GM19238 (cell line): ENCODE results near the gene SEC14L2.

Experiments
- DNase-seq: peaks from one replicate; pipeline ENCODE4 v3.0.0; 2011; ENCODE audit warnings: low spot score; ENCODE audit not compliant: insufficient read length

SEC14L2 gene

DNA sequence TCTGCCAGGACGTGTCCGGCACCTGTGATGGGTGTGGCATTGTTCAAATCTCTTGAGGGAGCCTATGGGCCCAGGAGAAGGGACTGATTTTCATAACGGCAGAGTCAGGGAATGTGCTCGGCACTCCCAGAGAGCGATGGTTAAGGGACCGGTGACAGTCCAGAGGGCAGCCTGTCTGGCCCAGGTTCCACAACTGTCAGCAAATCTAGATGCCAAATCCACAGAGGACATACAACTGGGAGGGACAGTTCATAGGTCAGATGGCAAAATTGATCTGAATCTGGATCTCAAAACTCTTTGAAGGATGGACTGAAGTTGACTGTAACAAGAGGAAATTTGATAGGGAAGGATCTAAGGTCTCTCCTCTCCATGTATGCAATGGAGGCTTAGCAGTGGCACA is 7.5 kb downstream of the SEC14L2 start:
- DNase-seq: no peak

DNA sequence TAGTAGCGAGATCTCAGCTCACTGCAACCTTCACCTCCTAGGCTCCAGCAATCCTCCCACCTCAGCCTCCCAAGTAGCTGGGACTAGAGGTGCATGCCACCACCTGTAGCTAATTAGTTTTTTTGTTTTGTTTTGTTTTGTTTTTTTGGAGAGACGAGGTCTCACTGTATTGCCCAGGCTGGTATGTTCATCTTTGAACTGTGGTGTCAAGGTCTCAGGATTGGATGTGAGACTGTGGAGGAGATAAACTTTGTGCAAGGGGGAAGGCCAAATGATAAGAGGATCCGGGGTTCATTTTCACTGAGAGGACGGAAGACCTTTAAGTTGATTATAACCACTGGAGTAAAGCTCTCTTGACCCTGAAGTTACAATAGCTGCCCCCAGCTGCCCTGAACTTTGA is 8.9 kb downstream of the SEC14L2 start:
- no peak for DNase-seq

DNA sequence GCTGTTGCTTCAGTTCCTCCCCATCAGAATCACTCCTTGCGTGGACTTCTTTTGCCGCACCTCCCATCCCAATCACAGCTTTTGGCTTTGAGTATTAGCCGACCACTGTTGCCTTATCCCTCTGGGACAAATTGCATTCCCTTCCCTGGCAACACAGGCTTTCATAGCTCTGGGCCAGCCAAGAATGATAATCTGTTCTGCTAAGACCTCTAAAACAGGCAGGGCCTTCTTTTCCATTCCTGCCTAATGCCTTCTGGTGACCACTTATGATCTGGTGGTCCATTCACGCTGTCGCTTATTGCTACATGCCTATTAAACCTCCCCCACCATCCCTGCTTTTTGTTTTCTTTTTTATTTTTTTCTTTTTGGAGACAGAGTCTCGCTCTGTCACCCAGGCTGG is 9.6 kb downstream of the SEC14L2 start:
- DNase-seq: no peak

GRCh38 chr22:30408388-30409102 is 11.7 kb downstream of the SEC14L2 start:
- no peak for DNase-seq

- DNase-seq: no peak
Measured at GRCh38 chr22:30411780-30412179, 15.0 kb downstream of the SEC14L2 start.

DNA sequence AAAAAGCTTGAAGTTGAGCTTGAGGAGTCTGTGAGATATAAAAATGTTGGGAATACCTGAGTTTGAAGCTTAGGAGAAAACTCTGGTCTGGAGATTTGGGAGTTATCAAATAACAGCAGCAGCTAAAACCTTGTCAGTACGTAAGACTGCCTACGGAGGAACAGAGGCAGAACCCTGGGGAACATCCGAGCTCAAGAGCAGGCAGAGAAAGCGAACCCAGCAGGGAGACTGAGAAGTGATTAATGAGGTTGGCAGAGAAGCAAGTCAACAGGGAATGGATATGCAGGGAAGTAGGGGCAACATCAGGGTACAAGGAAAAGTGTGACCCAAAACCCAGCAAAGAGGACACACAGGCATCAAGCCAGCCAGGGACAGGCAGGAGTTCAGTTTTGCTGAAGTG is 16.2 kb downstream of the SEC14L2 start:
- no peak for DNase-seq

DNA sequence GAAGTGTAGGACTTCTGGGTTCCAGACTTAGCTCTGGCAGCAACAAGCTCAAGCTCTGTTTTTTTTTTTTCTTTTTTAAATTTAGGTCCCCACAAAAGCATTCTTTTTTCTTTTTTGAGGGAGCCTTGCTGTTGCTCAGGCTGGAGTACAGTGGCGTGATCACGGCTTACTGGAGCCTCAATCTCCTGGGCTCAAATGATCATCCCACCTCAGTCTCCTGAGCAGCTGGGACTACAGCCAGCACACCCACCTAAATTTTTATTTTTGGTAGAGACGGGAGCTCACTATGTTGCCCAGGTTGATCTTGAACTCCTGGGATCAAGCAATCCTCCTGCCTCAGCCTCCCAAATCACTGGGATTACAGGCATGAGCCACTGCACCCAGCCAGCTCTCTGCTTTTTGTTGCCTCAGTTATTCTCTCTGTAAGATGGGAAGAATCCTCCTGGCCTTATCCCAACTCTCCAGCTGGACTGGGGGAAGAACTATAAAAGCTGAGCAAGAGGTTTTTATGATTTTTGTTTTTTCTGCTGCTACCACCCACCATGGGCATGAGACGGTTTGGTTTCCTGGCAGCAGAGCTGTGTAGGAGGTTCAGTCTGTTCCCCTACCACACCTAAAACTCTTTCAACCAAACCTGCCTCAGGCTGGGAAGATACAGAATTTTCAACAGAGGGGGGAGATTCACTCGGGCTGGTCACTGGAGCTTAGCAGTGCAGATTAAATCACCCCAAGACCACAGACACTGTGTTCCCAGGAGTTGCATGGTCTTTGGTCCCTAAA is 17.1 kb downstream of the SEC14L2 start:
- DNase-seq: no peak

GRCh38 chr22:30414525-30415047 is 17.8 kb downstream of the SEC14L2 start:
- DNase-seq: no peak

DNA sequence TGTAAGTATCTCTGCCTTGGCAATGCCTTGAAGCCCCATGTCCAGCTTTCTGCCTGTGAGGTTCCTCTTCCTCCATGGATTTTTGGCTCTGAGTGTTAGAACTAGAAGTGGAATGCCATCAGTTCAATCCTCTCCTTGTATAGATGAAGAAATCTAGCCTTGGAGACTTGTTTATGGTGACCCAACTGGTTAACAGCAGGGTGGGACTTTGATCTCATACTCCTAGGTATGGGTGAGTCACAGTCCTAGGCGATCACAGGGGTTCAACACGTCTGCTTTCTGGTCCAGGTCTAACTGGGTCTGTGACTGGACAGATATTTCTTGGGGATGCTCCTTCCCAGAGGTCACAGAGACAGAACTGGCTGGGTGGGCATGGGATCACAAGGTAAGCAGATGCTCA is 19.6 kb downstream of the SEC14L2 start:
- no peak for DNase-seq

DNA sequence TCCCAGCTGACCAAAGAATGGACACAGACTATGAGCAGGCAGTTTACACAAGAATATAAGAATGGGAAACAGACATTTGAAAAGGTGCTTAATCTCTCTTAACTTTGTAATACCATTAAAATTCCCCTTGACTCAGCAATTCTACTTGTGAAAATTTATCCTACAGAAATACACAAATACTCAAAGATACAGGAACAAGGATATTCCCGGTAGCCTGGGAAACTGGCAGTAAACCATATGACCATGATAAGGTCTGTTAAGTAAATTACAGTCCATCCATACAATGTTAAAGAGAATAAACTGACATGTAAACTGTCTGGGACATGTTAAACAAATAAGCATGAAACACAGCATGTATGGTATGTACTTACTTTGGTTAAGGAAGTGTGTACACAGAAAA is 20.0 kb downstream of the SEC14L2 start:
- DNase-seq: no peak

GRCh38 chr22:30420347-30421125 is 23.7 kb downstream of the SEC14L2 start:
- DNase-seq: no peak

- DNase-seq: no peak
Measured at GRCh38 chr22:30421695-30422480, 25.1 kb downstream of the SEC14L2 start.

DNA sequence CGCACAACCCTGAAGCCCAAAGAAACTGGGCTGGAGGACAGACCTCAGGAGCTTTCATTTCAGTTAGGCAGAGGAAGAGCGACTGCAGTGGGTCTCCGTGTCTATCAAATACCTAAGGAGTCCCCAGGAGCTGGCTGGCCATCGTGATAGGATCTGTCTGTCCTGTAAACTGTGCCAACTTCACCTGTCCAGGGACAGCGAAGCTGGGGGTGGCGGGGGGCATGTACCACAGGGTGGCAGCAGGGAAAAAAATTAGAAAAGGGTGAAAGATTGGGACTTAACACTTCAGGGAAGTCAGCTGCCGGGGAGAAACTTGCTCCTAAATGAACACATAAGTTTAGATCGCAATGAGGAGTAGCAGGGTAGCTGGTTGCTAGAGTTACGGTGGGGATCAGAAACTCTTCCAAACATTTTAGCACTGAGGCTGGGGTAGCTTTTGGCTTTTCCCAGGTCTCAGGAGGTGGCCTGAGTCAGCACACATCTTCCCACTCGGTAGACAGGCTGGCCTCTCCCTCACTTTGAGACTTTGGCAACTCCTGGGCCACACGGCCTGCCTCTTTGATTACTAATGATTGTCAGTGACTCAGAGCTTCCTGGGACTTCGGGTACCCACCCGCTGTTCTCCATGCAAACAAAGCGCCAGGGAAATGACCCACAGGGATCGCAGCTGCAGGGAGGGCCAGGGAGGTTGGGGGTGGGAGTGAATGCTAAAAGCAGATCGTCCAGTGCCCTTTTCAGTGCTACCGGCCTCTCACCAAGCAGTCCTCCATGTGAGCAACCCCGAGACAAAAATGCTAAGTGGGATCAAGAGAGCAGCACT is 25.9 kb downstream of the SEC14L2 start:
- no peak for DNase-seq

DNA sequence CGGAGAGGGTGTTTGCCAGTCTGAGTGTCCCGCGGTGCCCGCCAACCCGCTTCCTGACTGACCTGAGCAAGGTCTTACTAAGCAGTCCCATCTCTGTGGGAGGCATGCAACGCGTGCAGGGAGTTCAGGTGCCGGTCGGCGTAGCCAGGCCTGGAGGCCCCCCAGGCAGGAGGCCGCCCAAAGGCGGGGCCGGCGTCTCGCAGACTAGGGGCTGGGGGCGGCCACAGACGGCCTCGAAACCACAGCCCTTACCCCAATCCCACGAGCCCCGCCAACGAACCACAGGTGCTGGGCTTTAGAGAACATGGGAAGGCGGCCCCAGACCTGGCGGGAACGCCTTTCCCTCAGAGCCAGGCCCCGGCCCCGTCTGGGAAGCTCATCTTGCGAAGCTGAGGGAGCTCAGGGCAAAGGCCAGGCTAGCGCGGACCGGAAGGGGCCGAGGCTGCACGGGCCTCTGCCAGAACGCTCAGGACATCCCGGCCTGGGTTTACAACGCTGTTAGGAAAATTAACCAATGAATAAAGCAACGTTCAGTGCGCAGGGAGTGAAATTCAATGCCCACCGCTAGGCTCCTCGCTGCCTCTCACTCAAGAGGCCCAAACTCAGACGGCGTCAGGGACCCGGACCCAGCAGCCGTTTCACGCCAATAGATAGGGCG is 26.6 kb downstream of the SEC14L2 start:
- peak; percentile 41 for DNase-seq

GRCh38 chr22:30423959-30424533 is 27.2 kb downstream of the SEC14L2 start:
- DNase-seq: peak; percentile 94

- no peak for DNase-seq
Measured at GRCh38 chr22:30424534-30425326, 27.9 kb downstream of the SEC14L2 start.

DNA sequence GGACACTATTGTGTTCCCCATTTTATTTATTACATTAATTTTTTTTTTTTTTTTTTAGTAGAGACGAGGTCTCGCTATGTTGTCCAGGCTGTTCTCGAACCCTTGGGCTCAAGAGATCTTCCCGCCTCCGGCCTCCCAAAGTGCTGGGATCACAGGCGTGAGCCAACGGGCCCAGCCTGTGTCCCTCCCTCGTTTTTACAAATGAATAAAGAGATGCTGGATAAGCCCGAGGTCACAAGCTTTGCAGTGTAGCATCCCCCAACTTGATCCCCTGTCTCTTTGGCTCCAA is 28.5 kb downstream of the SEC14L2 start:
- no peak for DNase-seq

DNA sequence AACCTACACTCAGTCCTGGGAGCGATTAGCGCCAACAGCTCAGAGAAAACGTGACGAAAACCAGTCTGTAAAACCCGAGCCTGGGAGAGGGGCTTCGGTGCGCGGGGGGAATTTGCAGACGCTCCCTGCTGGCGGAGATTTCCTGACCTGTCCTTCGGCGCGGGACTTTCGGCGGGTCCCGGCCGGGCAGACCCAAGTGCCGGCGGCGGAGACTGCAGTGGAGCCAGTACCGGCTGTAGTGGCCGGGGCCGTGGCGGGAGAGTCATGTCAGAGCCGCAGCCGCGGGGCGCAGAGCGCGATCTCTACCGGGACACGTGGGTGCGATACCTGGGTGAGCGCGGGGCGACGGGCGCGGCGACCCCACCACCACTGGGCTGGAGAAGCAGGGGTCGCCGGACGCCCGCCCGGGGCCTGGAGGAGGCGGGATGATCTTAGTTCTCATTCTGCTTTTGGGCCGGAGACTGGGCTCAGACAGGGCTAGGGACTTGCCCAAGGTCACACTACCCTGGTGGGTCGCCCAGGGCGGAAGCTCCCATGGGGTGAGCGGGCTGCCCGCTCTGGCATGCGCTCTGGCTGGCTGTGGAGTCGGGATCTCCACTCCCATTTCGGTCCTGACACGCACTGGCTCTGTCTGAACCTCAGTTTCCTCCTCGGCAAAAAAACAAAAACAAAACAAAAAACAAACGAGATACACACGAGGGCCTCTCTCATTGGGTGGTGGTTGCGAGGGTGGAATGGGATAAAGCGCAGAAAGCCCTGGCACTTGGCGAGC is 29.0 kb downstream of the SEC14L2 start, which contains the start of gene MTFP1:
Gene MTFP1, plus strand, starts transcription at position 153 of the 772 bp plus-strand sequence. Its CDS starts 112 bp downstream, at position 265.
- DNase-seq: peak; percentile 50
